Measurements from ENCODE around the gene GFI1.
"Not testable (repeated sequence)": the region's sequence is repeated elsewhere in the genome, so short reads cannot be mapped to it uniquely, and the experiment has no call there.

The GFI1 gene

DNA sequence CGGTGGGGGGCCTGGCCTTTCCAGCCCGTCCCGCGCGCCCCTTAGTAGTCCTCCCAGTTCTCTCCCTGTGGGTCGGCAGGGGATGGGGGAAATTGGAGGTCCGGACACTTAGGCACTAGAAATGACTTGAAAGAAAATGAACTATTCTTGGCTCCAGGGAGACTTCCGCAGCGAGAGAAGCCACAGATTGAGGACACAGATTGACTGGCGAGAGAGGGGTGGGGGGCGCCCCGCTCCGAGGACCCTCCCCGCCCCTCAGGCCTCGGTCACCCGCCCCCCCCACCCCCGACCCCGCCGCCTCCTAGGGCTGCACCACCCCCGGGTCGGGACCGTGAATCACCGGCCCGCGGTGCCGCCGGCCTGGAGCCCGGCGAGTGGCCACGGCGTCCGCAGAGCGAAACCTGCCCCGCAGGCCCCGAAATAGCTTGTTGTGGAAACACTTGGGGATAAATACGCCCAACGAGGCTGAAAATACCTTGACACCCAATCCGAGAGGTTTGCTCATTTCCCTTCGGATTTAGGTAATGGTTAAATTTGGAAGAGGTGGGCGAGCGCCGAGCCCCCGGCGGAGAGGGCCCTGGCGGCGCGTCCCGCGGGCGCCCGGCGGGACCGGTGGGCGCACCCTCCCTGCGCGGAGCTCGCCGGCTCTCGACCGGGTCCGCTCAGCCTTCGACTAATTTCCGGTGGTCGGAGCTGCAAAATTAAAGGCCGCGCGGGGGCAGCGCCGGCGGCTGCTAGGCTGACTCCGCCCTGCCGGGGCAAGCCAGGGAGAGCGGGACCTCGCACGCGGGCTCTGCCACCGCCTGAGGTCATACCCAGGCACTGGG lies at the start of gene GFI1:
Gene GFI1, minus strand, starts transcription at position 675 of the 827 bp plus-strand sequence. CDS start 3,438 bp downstream, outside the sequence.
- DNase-seq, result no peak

DNA sequence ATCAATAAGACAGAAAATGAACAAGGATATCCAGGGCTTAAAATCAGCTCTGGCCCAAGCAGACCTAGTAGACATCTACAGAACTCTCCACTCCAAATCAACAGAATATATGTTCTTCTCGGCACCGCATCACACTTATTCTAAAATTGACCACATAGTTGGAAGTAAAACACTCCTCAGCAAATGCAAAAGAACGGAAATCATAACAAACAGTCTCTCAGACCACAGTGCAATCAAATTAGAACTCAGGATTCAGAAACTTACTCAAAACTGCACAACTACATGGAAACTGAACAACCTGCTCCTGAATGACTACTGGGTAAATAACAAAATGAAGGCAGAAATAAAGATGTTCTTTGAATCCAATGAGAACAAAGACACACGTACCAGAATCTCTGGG lies 45.6 kb upstream of the GFI1 start:
- not testable (repeated sequence) for DNase-seq

DNA sequence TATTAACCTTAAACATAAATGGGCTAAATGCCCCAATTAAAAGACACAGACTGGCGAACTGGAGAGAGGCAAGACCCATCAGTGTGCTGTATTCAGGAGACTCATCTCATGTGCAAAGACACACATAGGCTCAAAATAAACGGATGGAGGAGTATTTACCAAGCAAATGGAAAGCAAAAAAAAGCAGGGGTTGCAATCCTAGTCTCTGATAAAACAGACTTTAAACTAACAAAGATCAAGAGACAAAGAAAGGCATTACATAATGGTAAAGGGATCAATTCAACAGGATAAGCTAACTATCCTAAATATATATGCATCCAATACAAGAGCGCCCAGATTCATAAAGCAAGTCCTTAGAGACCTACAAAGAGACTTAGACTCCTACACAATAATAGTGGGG lies 45.2 kb upstream of the GFI1 start:
- not testable (repeated sequence) for DNase-seq

DNA sequence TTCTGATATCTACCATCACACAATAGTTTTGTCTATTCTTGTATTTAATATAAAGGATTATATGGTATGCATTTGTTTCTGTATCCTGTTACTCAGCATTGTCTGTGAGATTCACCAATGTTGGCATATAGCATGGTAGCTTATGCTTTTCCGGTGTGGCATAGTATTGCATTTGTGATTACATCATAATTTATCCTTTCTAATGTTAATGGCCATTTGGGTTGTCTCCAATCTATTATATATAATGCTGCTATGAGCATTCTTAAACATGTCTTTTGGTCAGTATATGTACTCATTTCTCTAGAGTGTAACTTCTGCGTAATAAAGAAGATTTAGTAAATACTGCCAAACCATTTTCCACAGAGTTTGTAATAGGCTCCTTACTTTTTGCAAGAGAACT lies 40.9 kb upstream of the GFI1 start:
- DNase-seq, result no peak

DNA sequence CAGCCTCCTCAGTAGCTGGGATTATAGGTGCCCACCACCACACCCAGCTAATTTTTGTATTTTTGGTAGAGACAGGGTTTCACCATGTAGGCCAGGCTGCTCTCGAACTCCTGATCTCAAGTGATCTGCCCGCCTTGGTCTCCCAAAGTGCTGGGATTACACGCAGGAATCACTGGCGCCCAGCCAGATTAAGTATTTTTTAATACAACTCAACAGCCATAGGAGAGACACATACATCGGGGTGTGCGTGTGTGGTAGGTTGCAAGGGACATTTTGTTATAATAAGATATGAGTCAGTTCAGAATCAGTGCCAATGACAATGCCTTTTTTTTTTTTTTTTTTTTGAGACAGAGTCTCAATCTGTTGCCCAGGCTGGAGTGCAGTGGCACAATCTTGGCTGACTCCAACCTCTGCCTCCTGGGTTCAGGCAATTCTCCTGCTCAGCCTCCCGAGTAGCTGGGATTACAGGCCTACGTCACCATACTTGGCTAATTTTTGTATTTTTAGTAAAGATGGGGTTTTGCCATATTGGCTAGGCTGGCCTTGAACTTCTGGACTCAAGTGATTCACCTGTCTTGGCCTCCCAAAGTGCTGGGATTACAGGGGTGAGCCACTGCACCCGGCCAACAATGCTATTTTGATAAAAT lies 38.3 kb upstream of the GFI1 start:
- not testable (repeated sequence) for DNase-seq

DNA sequence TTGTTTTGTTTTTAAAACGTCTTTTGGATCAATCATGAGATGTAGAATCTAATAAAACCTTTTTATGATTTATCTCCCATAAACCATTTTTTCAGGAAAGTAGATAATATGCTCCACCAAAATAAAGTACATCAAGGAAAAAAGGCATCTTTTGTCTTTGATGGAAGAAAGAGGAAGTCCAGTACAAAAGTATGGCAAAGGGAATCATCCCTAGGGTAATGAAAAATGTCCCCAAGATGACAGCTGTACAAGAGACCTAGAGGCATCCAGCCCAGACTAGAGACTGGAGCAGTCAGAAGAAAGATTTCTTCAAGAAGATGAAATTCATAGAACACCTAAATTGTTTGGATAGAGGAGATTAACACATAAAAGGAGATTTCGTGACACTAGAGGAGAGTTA lies 32.3 kb upstream of the GFI1 start:
- no peak for DNase-seq

DNA sequence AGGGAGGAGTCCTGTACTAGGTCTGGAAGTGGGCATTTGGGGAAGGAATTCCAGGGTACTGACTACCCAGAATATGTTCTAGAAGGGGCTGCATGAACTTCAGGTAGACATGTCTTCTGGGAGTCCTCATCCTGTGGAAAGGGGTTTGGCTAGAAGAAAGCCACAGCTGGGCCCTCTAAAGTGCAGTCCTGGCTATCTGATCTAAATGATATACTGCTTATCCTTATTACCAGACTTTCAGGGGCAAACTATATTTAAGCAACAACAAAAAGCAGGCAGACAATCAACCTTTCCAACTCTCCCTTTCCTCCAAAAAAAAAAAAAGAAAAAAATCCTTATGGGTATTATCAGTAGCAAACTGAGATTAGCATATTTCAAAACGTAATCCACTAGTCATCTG lies 29.8 kb upstream of the GFI1 start:
- no peak for DNase-seq

DNA sequence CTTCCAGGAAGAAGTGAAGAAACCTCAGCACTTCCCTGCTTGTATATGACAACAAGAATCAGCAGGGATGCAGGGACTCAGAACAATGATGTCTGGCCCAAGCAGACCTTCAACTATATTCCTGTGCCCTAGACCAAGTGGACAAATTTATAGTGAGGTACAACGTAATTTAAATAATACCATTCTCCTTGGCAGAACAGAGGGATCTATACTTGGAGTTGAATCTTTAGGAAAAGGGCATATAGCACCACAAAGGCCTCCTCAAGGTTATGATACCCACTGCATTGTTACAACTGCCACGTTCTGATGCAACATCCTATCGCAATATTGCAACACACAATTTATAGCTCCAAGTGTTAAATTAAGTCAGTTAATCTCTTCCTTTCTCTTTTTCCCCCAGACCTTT lies 29.1 kb upstream of the GFI1 start:
- DNase-seq, result no peak

DNA sequence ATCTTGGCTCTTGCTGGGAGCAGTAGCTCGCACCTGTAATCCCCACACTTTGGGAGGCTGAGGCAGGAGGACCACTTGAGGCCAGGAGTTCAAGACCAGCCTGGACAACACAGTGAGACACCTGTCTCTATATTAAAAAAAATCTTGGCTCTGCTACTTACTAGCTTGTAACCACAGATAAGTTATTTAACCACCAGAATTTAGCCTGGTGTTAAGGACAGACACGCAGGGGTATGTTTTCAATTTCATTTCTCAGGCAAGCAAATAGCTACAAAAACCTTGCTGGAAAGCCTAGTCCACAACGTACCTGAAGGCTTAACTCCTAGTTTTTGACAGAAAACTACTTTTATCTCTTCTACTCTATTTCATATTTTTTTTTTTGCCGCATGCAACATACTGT lies 24.8 kb upstream of the GFI1 start:
- DNase-seq, result no peak

DNA sequence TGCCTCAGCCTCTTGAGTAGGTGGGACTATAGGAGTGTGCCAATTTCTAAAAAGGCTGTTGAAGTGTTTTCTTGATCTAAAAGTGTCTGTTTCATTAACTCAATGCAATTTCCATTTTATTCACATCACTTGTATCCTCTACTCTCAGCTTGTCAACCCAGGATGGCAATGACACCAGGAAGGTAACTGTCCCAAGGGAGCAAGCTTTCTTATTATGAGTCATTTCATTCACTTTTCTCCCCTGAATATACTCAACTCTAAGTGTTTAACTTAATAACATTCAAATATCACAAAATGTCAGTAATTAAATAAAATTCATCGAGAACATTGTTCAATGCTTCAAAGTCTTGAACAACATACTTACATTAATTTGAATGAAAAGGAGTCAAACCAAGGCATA lies 22.9 kb upstream of the GFI1 start:
- DNase-seq, result no peak

DNA sequence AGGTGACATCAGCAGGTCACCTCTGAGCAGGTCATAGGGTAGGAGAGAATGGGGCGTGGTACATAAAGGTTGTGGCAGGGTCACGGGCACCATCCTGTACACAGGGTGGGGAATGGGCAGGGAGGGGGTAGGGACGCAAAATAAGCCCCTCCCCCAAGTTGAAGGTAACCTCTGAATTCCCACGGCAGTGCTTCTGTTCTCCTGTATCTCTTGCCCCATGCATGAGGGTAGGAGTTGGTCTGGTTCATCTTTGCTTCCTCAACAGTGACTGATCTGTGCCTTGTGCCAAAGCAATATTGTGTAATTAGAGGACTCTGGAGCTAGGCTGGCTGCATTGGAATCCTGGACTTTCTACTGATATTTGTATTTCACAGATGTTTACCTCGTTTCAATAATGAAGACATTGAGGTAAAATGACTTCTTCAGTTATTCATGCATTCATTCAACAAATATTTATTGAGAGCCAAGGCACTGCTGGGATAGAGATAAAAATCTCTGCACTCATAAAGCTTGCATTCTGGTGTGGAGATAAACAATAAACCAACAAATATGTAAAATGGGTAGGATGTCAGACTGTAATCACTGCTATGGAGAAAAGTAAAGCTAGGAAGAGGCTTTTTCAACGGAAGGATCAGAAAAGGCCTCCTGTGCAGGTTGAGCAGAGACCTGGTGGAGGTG lies 18.4 kb upstream of the GFI1 start:
- no peak for DNase-seq

DNA sequence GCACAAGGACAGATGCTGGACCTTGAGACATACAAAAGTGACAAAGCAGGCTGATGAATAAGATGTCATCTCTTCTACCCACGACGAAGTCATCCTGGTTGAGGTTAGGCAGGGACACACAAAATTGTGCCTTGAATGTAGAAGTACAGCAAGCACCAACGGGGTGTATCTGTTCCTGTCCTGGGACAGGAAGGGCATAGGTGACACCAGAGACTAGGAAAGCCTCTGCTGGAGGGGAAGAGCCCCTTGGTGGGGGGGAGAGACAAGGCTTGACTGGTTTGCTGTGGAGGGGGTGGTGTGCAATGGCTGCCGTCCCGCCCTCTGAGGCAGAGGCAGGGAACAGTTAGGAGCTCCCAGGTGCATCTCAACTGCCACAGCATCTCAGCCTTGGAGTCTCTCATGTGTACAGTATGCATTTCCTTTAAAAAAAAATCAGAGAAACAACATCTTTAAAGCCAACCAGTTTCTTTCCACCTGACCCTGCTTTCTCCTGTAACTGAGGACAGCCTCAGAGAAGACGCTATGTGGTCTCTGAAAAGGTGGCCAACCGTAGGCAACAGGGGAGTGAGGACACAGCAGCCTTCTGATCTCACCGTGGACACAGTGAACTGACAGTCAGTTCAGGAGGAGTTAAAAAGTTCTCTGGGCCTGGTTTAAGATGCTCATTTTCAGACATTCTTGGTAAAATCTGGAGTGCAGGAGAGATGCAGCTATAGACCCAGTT lies 17.7 kb upstream of the GFI1 start:
- DNase-seq, result no peak

DNA sequence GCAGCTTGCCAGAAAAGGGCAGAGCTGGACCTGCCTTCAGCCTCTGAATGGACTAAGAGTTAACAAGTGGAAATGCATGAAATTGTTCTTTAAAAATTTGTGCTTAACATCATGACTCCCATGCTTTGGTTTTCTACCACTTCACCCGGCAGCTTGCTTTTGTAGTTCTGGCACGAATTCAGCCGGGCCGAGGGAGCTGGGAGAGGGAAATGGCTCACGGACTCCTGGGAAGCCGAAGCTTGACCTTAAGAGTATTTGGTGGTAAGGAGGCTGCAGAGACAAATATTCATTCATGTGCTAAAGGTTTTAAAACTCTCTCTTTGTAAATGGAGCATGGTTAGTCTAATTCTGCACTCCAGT lies 17.2 kb upstream of the GFI1 start:
- DNase-seq, result no peak

DNA sequence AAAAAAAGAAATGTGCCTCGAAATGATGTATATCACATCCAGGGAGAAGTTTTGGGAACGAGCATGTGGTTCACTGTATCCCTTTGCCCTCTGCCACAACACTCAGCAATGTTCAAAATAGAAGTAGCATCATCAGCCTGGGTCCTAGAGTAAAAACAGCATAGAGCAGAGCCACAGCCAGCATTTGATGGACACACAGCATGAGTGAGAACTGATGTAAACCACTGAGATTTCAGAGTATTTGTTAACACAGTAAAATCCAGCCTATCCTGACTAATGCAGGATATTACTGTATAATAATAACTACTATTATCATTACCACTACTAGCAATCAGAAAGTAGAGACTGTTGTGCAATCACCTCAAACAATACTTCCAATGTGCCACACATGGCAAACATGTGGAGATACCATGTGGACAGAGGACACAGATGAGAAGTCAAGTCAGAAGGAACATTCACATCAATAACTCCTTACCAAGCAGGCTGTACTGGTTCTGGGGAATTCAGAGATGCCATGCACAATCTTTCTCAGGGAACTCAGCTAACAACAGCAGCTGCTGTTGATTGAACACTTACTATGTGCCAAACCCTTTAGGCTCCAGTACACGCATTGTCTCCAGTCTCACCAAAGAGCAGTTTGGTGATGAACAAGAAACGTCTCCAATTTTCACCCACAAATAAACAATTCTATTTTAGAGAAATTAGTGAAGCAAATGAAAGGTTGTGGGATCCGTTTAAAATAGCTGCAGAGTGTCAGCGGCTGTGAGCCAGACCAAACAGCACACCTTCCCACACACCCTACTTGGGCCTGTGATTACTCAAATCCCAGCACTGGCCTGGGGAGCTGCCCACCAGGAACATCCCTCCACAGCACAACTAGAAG lies 16.6 kb upstream of the GFI1 start:
- no peak for DNase-seq

DNA sequence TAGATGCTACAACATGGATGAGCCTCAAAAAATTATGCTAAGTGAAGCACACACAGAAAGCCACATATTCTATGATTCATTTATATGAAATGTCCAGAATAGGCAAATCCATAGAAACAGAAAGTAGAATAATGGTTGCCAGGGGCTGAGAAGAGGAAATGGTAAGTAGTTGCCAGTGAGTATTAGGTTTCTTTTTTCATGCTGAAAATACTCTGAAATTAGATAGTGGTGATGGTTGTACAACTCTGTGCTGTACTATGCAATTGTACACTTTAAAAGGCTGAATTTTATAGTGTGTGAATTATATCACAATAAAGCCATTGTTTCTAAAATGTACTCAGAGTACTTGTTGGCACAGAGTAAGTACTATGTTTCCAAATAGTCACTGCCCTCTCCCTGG lies 15.5 kb upstream of the GFI1 start:
- DNase-seq, result no peak

DNA sequence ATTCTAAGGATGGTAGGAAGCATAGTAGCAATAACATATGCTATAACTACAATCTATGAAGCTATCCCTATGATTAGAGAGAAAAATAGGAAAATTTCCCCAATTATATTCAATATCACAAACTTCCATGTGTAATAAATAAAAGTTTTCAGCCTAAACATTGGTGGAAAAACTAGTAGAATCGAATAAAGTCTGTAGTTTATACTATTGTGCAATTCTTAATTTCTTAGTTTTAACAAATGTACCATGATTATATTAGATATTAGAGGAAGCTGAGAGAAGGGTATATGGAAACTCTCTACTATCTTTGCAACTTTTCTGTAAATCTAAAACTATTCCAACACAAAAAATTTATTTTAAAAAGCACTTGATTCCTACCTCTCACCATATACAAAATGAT lies 13.8 kb upstream of the GFI1 start:
- DNase-seq, result no peak

DNA sequence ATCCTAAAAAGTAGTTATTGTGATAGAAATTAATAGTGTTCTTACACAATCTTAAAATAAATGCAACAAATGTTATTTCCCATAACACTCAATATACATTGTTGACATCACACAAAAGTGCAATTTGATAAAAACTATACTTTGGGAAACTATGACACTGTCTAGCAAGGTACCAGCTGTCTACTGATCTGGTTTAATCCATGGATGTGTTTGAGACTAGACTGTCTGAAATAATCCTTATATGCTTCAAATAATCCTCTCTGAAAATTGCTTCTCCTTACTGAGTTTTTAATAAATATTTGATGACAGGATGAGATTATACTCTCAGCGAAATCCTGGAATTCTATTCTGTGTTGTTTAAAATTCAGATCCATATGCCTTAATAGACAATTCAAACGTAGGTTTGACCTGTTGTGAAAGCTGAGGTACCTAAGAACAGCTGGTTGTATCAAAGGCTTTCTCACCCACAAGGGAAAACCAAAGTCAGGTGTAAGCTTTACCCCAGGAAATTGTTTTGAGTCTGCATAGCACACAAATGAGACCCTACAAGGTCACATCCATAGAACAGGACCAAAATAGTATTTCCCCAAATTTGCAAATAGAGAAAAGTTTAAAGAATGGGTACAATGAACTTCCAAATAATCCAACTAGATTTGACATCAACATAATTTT lies 8.8 kb upstream of the GFI1 start:
- no peak for DNase-seq

DNA sequence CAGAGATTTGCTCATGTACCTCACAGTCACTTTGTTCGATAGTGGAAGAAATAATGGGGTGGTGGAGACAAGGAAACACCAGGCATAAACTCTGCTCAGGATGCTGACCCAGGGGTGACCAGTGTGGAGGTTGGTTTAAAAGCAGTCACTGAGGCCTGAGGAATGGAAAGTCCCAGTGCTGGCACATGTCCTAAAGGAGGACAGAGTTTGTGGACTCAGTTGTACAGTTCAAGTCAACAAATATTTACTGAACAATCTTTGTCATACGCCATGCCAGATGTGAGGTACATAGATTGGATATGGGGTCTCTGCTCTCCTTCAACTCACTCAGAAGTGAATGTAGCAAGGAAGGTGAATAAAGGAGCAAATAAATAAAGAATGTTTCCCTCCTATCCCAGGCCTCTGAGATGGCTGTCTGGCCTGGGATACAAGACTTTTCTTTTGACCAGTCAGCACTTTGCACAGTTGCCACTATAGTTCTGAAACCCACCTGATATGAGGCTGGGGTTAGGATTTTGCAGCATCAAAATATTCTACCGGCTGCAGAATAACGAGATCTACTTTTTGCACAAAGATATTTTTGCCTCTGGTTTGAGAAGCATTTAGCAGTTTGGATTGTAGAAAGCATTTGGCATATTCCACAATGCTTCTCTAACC lies 7.9 kb upstream of the GFI1 start:
- no peak for DNase-seq

DNA sequence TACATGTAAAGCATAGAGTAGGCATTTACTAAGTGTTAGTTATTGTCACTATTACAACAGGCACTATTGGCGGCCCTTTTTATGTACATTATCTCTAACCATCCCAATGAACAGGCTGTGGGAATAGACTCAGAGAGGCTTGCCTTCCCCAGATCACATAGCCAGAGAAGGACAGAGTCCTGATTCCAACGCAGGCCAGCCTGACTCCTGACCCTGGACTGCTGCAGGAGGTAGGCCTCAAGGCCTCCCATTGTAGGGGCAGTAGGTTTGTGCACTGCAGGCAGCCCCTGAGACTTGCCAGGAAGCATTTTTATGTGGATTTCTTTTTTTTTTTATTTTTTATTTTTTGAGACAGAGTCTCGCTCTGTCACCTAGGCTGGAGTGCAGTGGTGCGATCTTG lies 6.4 kb upstream of the GFI1 start:
- DNase-seq, result no peak

DNA sequence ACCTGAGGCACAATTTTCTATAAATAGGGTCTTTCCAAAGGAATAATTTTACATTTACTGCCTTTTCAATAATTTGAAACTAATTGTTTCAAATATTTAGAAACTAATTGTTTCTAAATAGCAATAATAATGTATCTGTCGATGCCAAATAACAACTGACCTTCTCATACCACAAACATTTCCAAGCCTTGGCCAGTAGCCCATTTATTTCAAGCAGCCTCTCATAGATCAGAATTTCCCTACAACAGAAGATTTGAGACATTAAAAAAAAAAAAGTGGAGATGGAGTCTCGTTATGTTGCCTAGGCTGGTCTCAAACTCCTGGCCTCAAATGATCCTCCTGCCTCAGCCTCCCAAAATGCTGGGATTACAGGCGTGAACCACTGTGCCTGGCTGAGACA lies 2.1 kb upstream of the GFI1 start:
- DNase-seq, result no peak

DNA sequence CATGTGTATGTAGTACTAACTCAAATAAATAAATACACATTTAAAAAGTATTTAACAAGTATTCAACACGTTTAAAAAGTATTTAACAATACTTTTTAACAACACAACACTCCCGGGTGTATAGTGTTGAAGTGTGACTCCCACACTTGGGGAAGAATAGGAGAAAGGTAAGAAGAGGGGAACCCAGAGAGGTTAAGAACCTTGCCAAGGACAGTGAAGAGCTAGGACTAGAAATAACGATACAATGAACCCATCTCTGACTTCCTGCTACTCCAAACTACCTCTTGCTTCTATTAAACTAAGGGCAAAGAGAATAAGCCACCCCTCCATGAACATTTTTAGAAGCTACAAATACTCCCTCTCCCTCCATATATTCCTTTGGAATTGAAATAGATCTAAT lies 1.7 kb upstream of the GFI1 start:
- DNase-seq, result no peak

All from NCI-H2171 treated with DMSO at 0.1 percent for 48 hours (cell line).